Measurements from ENCODE around the gene RHOB.

DNA sequence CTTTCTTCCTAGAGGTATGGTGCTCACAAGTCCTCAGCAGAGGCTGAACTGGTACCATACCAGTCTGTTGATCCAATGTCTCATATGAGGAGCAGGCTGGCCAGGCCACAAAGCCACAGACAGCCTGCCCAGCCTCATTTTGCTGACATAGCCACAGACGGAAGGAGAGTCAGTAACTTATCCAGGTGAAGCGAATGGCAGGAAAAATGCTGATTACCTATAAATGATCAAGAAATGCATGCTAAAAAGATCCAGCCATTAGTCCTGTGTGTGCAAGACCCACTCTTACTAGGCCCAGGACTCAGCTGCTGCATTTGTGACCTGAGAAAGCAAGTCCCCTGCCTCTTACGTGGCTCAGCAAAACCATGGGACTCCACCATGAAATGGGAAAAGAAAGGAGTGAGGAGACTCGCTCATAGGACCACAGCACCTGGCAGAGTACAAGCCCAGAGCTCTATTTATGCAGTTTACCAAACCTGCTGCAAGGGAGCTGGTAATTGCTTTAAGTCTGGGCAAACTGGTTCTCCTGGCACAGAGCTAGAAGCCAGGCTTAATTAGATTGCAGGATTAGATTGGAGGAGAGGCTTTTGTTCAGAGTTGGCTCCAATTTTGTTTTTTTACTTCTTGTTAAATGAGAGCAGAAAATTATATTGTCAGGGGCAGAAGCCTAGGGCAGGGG, 19.0 kb downstream of the RHOB start:
- TF ChIP-seq, protein P1, sequence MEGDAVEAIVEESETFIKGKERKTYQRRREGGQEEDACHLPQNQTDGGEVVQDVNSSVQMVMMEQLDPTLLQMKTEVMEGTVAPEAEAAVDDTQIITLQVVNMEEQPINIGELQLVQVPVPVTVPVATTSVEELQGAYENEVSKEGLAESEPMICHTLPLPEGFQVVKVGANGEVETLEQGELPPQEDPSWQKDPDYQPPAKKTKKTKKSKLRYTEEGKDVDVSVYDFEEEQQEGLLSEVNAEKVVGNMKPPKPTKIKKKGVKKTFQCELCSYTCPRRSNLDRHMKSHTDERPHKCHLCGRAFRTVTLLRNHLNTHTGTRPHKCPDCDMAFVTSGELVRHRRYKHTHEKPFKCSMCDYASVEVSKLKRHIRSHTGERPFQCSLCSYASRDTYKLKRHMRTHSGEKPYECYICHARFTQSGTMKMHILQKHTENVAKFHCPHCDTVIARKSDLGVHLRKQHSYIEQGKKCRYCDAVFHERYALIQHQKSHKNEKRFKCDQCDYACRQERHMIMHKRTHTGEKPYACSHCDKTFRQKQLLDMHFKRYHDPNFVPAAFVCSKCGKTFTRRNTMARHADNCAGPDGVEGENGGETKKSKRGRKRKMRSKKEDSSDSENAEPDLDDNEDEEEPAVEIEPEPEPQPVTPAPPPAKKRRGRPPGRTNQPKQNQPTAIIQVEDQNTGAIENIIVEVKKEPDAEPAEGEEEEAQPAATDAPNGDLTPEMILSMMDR (IDR thresholded peaks at IDR 0.05; ENCODE audit: low read depth, low read length, missing input control) = no peak
- TF ChIP-seq TAF1 (conservative IDR thresholded peaks at IDR 0.05) (no peak), JUND (IDR thresholded peaks at IDR 0.05) (no peak), HNF4G (IDR thresholded peaks at IDR 0.05) (no peak), GABPA (IDR thresholded peaks at IDR 0.05 in 1 of 2, conservative IDR thresholded peaks at IDR 0.05 in 1 of 2) (no peak), SP1 (IDR thresholded peaks at IDR 0.05) (no peak), EGR1 (IDR thresholded peaks at IDR 0.05; ENCODE audit: low read depth in 2 of 2) (no peak), FOXA1 (IDR thresholded peaks at IDR 0.05) (no peak), YY1 (IDR thresholded peaks at IDR 0.05) (no peak), RAD21 (IDR thresholded peaks at IDR 0.05) (no peak), HNF4A (conservative IDR thresholded peaks at IDR 0.05) (no peak)
- TF ChIP-seq, protein P2, sequence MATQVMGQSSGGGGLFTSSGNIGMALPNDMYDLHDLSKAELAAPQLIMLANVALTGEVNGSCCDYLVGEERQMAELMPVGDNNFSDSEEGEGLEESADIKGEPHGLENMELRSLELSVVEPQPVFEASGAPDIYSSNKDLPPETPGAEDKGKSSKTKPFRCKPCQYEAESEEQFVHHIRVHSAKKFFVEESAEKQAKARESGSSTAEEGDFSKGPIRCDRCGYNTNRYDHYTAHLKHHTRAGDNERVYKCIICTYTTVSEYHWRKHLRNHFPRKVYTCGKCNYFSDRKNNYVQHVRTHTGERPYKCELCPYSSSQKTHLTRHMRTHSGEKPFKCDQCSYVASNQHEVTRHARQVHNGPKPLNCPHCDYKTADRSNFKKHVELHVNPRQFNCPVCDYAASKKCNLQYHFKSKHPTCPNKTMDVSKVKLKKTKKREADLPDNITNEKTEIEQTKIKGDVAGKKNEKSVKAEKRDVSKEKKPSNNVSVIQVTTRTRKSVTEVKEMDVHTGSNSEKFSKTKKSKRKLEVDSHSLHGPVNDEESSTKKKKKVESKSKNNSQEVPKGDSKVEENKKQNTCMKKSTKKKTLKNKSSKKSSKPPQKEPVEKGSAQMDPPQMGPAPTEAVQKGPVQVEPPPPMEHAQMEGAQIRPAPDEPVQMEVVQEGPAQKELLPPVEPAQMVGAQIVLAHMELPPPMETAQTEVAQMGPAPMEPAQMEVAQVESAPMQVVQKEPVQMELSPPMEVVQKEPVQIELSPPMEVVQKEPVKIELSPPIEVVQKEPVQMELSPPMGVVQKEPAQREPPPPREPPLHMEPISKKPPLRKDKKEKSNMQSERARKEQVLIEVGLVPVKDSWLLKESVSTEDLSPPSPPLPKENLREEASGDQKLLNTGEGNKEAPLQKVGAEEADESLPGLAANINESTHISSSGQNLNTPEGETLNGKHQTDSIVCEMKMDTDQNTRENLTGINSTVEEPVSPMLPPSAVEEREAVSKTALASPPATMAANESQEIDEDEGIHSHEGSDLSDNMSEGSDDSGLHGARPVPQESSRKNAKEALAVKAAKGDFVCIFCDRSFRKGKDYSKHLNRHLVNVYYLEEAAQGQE (IDR thresholded peaks at IDR 0.05) = no peak
- TF ChIP-seq, protein P3, sequence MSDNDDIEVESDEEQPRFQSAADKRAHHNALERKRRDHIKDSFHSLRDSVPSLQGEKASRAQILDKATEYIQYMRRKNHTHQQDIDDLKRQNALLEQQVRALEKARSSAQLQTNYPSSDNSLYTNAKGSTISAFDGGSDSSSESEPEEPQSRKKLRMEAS (IDR thresholded peaks at IDR 0.05) = no peak
- TF ChIP-seq, protein P4, sequence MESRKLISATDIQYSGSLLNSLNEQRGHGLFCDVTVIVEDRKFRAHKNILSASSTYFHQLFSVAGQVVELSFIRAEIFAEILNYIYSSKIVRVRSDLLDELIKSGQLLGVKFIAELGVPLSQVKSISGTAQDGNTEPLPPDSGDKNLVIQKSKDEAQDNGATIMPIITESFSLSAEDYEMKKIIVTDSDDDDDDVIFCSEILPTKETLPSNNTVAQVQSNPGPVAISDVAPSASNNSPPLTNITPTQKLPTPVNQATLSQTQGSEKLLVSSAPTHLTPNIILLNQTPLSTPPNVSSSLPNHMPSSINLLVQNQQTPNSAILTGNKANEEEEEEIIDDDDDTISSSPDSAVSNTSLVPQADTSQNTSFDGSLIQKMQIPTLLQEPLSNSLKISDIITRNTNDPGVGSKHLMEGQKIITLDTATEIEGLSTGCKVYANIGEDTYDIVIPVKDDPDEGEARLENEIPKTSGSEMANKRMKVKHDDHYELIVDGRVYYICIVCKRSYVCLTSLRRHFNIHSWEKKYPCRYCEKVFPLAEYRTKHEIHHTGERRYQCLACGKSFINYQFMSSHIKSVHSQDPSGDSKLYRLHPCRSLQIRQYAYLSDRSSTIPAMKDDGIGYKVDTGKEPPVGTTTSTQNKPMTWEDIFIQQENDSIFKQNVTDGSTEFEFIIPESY (IDR thresholded peaks at IDR 0.05) = no peak

All from liver (tissue), 3 donors.